ENCODE results near the gene PRAF2.

The PRAF2 gene, protein sequence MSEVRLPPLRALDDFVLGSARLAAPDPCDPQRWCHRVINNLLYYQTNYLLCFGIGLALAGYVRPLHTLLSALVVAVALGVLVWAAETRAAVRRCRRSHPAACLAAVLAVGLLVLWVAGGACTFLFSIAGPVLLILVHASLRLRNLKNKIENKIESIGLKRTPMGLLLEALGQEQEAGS

DNA sequence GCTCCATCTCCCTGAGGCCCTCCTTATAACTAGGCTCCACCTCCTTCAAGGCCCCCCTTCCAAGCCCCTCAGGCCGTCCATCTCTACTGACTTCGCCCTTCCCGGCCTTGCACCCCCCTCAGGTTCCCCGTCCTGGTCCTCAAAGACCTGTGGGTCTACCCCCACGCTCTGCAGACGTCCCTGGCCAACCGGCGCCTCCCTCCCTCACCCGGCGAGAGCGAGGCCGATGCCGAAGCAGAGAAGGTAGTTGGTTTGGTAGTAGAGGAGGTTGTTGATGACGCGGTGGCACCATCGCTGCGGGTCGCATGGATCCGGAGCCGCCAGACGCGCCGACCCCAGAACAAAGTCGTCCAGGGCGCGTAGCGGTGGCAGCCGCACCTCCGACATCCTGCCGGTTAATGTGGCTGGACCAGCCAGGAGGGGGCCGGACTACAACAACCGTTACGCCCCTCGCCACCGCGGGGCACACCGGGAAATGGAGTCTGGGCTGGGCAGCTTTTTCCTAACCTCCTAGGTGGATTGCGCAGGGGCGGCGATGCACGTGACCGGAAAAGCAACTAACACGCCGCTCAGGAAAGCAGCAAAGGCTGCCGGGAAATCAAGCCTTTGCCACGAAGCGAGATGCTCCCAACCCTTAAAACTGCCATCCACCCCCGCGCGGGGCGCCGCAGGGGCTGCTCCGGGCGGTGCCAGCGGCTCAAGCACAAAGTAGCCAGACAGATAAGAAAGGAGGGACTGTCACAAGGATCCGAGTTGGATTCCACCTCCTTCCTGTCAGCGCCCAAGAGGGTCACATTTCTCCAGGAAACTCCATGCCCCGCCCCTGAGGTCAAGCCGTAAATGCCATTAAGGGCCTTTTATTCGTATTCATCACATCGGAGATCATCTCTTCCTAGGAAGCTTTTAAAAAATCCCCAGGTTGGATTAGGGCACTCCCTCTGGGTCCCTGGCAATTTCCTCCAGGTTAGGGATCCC, at the start of gene PRAF2:
PRAF2 (minus strand) TSS at position 402 of the 975 bp plus-strand sequence; CDS start at position 387, 15 bp downstream.
- DNase-seq (ENCODE audit: insufficient read length, low spot score) (peak; percentile 86), FAIRE-seq (peak; percentile 99)

DNA sequence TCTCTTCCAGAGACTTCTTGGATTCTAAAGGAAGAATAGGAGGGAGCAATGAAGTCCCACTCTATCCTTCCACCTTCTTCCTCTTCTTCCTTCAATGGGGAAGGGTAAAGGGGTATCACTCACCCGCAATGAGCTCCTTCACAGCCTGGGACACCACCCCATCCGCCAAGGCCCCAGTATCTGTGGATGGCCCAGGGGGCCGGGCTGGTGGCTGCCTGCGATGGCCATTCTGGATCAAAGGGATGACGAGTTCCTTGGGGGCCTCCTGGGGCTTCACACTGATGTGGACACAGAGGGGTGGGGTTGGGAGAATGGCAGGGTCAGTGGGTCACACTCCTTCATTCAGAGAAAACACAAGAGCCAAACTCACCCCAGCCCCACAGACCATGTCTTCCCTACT, 48.7 kb upstream of the PRAF2 start:
- DNase-seq (ENCODE audit: insufficient read length, low spot score) = no peak
- no peak for FAIRE-seq

DNA sequence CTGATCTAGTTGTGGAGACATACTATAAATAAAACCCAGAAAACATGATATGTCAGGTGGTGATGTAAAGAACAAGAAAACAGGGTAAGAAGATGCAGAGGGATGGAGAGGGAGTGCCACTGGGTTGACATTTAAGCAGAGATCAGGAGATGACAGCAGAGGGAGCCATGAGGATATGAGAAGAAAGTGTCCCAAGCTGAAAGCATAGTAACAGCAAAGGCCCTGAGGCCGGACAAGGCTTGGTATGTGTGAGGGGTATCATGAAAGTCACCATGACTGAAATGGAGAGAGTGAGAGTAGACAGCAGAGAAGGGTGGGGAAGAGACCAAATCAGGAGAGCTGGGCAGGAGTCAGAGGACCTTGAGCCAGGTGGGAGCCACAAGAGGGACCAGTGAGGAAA, 46.3 kb upstream of the PRAF2 start:
- no peak for FAIRE-seq
- no peak for DNase-seq (ENCODE audit: insufficient read length, low spot score)

DNA sequence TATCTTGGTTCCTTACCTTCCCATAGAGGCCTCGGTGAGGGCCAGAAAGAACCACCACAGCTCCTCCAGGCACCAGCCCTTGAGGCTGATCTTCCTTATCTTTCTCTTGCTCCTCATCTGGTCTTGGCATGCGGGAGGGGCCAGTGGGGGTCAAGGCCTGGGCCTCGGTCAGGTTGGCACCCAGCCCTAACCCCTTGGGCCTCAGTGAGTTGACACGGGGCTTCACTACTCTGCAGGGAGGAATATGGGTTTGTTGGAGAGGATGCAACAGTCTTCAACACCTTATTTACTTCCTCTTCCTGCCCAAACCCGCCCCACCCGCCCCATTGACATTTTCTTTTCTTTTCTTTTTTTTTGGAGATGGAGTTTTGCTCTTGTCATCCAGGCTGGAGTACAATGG, 43.8 kb upstream of the PRAF2 start:
- no peak for DNase-seq (ENCODE audit: insufficient read length, low spot score)
- FAIRE-seq = no peak

DNA sequence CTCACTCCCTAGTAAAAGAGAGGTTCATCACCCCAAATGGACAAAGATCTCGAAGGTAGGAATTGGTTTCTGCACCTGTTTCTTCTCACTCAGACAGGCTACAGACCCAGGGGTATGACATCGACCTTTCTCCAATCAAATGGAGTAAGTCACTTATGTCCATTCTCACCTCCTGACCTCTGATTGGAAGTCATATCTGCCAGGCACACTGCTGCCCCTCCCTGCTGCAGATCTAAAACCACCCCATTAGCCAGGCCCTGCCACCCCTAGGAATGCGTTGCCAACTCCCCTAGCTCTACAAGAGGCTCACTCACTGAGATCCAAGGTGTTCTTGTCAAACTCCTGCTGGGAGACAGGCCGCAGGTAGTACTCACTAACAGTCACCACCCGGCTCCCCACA, 42.9 kb upstream of the PRAF2 start:
- FAIRE-seq = no peak
- DNase-seq (ENCODE audit: insufficient read length, low spot score) = no peak

DNA sequence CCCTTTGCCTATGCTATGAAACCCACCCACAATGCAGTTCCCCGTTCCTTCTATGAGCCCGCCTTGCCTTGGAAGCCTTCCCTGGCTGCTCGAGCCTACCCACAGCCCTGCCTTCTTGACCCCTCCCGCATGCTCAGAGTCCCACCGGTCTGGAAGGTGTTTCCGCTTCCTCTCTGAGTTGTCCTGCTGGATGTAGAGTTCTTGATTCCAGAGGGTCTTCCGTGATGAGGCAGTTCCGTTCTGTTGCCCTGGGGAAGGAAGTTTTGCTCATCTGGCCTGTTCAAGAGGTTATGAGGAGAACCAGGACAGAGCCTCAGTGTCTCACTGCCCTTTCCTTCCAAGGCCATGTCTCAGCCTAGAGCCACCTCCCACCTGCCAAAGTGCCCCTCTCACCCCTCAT, 42.3 kb upstream of the PRAF2 start:
- no peak for FAIRE-seq

DNA sequence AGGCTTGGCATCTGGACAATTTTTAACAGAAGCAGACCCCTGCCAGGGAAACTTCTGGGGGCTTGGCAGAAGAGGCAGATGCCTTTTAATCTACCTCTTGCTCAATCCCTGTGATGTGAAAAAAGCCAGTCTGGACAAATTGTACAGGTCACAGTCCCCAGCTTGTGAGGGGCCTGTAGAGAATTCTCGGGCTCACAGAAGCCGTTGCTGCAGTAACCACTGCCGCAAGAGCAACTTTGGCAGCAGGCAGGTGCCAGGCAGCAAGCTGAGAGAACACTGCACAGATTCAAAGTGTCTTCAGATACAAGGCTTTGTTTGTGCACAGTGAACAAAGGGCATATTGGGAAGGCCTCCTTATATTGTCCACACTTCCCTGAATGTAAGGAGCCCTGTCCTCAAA, 38.0 kb upstream of the PRAF2 start:
- FAIRE-seq (no peak), DNase-seq (ENCODE audit: insufficient read length, low spot score) (no peak)

More for the DNA sequence above, 42.3 kb upstream of the PRAF2 start:
- DNase-seq (ENCODE audit: insufficient read length, low spot score) = no peak

DNA sequence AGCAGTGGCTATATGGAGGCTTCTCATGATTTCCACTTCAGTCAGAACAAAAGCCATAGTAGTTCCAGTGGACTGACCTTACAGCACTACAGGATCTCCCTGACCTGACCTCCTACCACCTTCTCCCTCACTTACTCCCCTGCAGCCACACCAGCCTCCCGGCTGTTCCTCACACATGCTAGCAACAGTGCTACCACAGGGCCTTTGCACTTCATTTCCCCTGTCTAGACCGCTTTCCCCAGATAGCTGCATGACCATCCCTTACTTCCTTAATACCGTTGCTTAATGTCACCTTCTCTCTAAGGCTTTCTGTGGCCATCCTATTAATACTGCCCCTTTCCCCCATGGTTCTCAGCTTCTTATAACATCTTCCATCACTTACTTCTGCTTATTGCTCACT, 36.6 kb upstream of the PRAF2 start:
- FAIRE-seq (no peak), DNase-seq (ENCODE audit: insufficient read length, low spot score) (no peak)

DNA sequence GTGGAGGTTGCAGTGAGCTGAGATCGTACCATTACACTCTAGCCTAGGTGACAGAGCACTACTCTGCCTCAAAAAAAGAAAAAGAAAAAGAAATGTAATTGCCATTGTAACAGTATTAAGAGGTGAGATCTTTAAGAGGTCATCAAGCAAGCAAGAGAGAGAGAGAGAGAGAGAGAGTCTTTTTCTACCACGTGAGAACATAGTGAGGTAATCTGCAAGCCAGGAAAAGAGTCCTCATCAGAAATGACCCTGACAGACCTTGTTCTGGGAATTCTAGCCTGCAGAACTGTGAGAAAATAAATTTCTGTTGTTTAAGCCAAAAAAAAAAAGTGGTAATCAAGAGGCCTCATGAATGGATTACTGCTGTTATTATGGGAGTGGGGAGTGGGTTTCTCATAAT, 34.8 kb upstream of the PRAF2 start:
- no peak for FAIRE-seq

DNA sequence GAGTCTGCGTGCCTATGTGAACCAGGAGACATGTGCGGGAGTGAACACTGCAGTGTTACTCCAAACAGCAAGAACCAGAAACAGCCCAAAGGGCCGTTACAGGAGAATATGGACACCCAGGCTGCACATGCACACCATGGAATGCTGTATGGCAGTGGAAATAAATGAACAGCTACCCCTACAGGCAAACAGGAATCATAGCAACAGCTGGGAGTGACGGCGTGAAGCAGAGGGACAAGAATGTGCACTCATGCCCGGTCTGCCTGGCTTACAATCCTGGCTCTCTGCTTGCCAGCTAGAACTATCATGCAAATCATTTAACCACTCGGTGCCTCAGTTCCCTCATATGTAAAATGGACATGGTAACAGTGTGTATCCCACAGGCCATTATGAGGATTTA, 33.1 kb upstream of the PRAF2 start:
- DNase-seq (ENCODE audit: insufficient read length, low spot score) (no peak), FAIRE-seq (no peak)

More for the DNA sequence above, 34.8 kb upstream of the PRAF2 start:
- no peak for DNase-seq (ENCODE audit: insufficient read length, low spot score)

DNA sequence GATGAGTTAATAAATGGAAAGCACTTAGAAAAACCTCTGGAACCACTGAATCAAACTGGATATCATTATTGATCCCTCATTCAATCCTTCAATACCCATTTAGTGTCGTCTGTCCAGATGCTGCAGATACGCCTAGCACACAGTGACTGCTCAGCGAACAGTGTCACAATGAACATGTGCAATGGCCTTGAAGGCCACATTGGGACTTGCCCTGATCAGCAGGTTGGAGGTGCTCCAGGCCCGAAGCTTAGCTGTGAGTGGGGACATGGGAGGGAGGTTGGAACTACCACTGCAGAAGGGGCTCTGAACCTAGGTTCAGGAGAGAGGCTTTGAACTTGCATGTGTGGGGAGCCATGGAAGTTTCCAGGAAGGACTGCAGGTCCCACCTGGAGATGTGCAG, 32.5 kb upstream of the PRAF2 start:
- FAIRE-seq = no peak

DNA sequence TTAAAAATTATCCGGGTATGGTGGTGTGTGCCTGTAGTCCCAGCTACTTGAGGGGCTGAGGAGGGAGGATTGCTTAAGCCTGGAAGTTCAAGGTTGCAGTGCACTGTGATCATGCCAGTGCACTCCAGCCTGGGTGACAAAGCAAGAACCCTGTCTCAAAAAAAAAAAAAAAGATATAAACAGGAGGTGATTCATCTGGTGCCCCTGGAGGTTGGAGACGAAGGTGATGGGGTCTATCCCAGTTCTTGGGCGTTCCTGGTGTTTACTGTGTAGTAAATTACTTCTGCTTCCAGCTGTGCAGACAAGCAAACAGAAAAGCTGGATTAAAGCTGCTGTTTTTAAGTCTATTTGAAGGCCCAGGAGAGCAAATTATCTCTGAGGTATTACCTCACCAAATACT, 29.8 kb upstream of the PRAF2 start:
- DNase-seq (ENCODE audit: insufficient read length, low spot score) (no peak), FAIRE-seq (no peak)

More for the DNA sequence above, 32.5 kb upstream of the PRAF2 start:
- no peak for DNase-seq (ENCODE audit: insufficient read length, low spot score)

DNA sequence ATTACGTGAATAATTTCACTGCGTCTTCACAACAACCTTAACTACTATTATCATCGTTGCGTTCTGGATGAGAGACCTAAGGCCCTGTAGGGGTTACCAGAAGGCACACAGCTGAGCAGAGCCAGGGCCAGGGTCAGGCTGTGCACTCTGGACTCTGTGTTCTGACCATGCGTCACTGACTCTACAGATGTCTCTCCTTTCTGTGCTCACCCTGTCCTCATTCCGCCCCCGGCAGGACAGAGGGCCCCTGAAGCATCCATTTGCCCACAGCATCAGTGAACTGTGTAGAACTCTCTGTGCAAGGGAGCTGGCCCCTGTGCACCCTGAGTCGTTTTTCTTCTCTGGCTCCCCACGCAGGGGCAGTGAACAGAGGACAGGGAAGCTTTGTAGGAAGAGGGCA, 28.4 kb upstream of the PRAF2 start:
- DNase-seq (ENCODE audit: insufficient read length, low spot score) = no peak
- FAIRE-seq = no peak

DNA sequence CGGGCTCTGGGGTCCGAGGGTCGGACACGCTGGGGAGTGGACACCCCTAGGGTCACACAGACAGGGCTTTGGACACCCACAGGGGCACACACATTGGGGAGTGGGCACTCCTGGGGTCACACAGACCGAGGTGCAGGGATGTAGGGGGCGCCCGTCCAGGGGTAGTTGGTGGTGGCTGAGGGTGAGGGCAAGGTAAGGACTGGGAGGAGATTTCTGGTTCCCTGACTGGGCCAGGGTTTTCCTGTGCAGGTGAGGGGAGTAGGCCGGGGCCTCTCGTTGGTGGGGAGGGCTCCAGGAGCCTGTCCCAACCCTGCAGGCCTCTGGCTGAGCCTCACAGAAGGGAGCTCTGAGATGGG, 27.8 kb upstream of the PRAF2 start:
- no peak for DNase-seq (ENCODE audit: insufficient read length, low spot score)
- FAIRE-seq = no peak

DNA sequence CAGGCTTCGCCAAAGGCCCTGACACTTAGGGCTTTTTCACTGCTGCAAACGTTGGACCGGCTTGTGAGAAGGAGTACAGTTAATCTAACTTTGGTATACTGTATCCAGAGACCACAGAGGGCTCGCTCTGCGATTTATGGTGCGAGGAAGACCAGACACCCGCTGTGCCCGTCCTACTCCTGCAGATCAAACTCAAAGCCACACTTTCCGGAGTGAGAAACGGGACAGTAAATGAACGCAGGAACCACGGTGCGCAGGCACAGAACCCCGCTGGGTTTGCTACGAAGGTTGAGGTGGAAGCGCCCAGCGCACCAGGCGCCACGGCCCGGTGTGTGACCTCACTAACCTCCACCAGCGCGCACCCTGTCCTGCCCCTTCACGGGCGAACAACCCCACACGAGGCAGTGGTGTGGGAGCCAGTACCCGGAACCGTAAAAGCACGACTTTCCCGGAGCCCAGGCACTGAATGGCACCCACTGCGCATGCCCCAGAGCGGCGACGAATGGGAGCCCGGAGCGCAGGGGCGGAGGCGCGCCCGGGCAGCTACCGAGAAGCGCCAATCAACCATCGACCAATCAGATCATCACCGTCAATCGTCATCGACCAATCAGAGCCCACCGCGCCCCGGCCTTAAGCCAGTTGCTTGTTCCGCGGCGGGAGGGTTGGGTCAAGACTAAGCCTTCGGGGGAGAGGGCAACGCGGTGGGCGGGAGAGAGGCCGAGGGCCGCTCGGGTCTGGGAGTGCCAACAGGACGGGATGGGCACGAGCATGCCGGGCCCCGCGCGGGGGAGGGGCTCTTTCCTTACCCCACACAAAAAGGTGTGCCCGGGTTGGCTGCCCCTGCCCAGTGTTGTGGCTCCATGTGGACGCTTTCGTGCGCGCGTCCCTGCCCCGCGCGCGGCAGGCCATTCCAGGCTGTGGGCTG, 27.2 kb upstream of the PRAF2 start:
- DNase-seq (ENCODE audit: insufficient read length, low spot score) (peak; percentile 87), FAIRE-seq (peak; percentile 98)

DNA sequence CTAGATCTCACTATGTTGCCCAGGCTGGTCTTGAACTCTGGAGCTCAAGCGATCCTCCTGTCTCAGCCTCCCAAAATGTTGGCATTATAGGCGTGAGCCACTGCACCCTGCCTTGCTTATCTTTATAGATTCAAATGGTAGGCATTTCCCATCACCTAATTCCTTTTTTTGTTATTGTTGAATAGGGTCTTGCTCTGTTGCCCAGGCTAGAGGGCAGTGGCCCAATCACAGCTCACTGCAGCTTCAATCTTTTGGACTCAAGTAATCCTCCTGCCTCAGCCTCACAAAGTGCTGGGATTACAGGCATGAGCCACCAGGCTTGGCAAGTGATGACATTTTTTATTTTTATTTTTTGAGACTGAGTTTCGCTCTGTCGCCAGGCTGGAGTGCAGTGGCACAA, 22.6 kb upstream of the PRAF2 start:
- no peak for FAIRE-seq
- no peak for DNase-seq (ENCODE audit: insufficient read length, low spot score)

DNA sequence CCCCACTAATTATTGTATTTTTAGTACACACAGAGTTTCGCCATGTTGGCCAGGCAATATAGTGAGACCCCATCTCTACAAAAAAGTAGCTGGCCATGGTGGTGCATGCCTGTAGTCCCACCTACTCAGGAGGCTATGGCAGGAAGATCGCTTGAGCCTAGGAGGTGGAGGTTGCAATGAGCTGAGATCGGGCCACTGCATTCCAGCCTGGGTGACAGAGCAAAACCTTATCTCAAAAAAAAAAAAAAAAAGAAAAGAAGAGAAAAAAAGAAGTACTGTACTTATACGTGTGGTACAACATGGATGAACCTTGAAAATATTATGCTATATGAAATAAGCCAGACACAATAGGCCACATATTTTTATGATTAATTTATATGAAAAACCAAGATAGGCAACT, 15.8 kb upstream of the PRAF2 start:
- FAIRE-seq = no peak
- DNase-seq (ENCODE audit: insufficient read length, low spot score) = no peak

DNA sequence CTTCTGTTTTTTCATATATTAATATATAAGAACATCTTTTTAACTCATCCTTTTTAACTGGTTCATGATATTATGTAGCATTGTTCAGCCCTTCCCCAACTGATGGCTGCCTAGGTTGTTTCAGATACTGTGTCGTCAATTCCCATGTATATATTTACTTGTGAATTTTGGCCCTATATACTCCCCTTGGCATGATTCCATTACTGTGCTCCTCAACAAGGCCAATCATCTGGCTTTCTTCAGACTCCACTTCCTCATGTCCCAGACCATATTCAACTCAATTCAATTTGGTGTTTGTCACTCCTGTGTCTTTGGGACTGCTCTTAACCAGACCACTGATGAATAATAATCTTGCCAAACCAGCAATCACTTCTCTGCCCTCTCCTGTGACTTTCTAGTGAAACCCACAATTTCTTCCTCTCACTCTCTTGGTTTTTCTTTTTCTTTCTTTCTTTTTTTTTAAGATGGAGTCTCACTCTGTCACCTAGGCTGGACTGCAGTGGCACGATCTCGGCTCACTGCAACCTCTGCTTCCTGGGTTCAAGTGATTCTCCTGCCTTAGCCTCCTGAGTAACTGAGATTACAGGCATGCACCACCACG, 8.6 kb upstream of the PRAF2 start:
- FAIRE-seq = peak; percentile 42
- DNase-seq (ENCODE audit: insufficient read length, low spot score) = no peak

DNA sequence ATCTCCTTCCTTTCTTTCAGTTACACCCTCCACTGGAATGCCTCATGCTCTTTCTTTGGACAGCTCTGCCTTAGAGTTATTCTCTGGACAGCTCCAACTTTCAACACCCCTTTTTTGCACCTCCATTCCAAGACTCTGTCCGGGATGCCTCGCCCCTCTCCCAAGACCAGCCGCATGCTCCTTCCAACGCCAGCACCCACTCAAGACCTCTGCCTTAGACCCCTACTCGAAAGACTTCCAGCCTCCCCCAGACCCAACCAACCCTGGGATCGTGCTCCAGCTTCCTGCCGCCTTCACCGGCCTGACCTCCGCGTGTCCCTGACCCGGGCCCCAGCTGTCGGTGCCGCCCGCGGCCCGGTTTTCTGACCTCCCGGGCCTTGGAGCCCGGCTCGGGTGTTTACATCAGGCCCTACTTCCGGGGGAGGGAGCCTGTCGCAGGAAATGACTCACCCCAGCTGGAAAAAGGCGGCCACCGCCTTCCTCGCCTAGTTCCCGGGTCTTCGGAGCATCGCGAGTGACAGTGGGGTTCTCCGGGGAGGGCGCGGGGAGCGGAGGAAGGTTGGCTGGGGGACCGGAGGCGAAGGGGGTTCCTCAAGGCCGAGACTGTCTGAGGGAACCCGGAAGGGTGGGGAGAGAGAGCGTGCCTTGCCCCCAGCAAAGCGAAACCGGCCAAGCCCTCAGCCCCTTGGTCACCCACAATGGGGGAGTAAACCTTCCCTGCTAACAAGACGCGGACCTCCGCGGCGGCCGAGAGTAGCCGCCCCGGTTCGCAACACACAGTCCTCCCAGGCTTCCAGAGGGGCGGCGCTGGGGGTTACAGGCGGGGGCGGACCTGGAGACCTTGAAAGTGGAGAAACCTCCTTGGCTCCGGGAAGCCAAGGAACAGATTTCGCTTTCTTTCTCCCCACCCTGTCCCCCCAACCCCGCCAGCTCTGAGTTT, 6.0 kb upstream of the PRAF2 start, which contains the start of gene WDR45:
WDR45 (minus strand) TSS at position 399 of the 940 bp plus-strand sequence. CDS start 1,792 bp downstream, outside the sequence.
- peak; percentile 87 for FAIRE-seq
- peak; percentile 63 for DNase-seq (ENCODE audit: insufficient read length, low spot score)
